Naive thymus-derived CD8-positive, alpha-beta T cell (primary cell): Measurements from ENCODE around the gene RASGEF1B. TPM values are rescaled to one million over a fixed set of nuclear protein-coding genes. Genes with fewer than 3 reads are reported as not detected.
A peak's percentile ranks its signal among the peaks of the same experiment; 100 is the strongest.
"Not testable (repeated sequence)": the region's sequence is repeated elsewhere in the genome, so short reads cannot be mapped to it uniquely, and the experiment has no call there.

Experiments
- ATAC-seq, 2 donors: fragments of 150-1000 bp; cut with Tn5 transposase in 1 of 2; sonication (Bioruptor Pico), chemical (Tn5 transposase) in 1 of 2; 1 replicate in 1 of 2; 2 replicates in 1 of 2; pipeline ENCODE4 v1.10.0; 2021; ENCODE audit warnings: mild to moderate bottlenecking in 2 of 2, moderate library complexity in 2 of 2
- POLR2A ChIA-PET: fragments of 350-600 bp; sonication (Branson Sonifier 250); formaldehyde crosslinking; loops from one replicate; lab custom pipeline; 2021; ENCODE audit warnings: antibody characterized with exemption; lab: Charles Lee
- DNase-seq, 10 donors: peaks; one replicate each; pipeline versions ENCODE4 v3.0.0 to v3.0.0-alpha.2; 2020 to 2022
- H3K27ac Mint-ChIP-seq, 10 donors: one replicate each; pipeline ENCODE4 v1.8.0; 2020 to 2022; ENCODE audit warnings: mild to moderate bottlenecking in 10 of 10, mixed read lengths in 10 of 10, moderate library complexity in 4 of 10, inconsistent platforms in 1 of 10
- H3K27me3 Mint-ChIP-seq, 5 donors: one replicate each; pipeline ENCODE4 v1.8.0; 2021 to 2022; ENCODE audit warnings: mixed read lengths in 5 of 5
- H3K36me3 Mint-ChIP-seq, 3 donors: one replicate each; pipeline ENCODE4 v1.8.0; 2020 to 2022; ENCODE audit warnings: mixed read lengths in 3 of 3, mild to moderate bottlenecking in 2 of 3, inconsistent platforms in 1 of 3
- H3K4me1 Mint-ChIP-seq, 4 donors: one replicate each; pipeline ENCODE4 v1.8.0; 2021 to 2022; ENCODE audit warnings: mixed read lengths in 4 of 4
- H3K4me3 Mint-ChIP-seq, 10 donors: one replicate each; pipeline ENCODE4 v1.8.0; 2020 to 2022; ENCODE audit warnings: mild to moderate bottlenecking in 10 of 10, mixed read lengths in 10 of 10, moderate library complexity in 6 of 10, inconsistent platforms in 1 of 10
- H3K9me3 Mint-ChIP-seq, 9 donors: one replicate each; pipeline ENCODE4 v1.8.0; 2020 to 2022; ENCODE audit warnings: mixed read lengths in 9 of 9, mild to moderate bottlenecking in 3 of 9, inconsistent platforms in 1 of 9, moderate library complexity in 1 of 9
- polyA plus RNA-seq, 3 donors: library from polyadenylated mRNA; unstranded; fragments of 300-500 nt; fragmentation: Illumina TruSeq; gene quantifications; one replicate each; pipeline ENCODE4 v1.2.3, GENCODE V29; 2021
- total RNA-seq, 8 experiments: library from RNA in 2 of 8; stranded (reverse) in 2 of 8; gene quantifications; one replicate each; pipeline ENCODE4 v1.2.3 and lab custom pipeline; 2021 to 2026

Gene RASGEF1B
- total and polyA plus RNA-seq, 5 experiments from 2014 or later, result 6.4 to 14.7 (median 13.6) TPM

- POLR2A ChIA-PET, result no interaction called here
- DNase-seq (no peak), ATAC-seq (peak in 1 of 2 donors; percentile 15)
- Mint-ChIP-seq H3K4me3 (no peak overlapping the region), H3K4me1 (peaks cover 0 to 12% (median 0%) of the 10 kb centered on the region in 4 donors), H3K27me3 (no peaks in the 10 kb centered on the region), H3K27ac (peak overlapping the region in 1 of 10 donors; percentile 27), H3K36me3 (peaks cover 5 to 44% (median 18%) of the 10 kb centered on the region in 3 donors), H3K9me3 (no peaks in the 10 kb centered on the region)
Measured at GRCh38 chr4:81424336-81424735, 47.4 kb downstream of the RASGEF1B start.

DNA sequence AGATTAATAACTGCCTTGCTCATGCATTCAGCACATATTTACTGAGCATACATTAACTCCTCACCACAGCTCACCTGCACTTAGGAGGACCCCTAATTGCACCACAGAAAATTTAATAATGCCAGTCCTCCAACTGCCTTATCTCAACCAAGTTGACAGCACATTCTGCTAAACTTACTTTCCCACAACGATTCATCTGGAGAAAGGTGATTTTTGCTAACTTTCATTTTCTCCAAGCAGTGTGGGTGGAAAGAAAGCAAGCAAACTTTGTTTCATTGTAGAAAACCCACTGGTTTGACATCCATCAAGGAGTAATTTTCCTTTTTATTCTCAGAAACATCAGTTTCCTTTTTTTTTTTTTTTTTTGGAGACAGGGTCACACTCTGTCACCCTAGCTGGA lies 49.1 kb downstream of the RASGEF1B start:
- POLR2A ChIA-PET, result interaction anchor here (0.7 kb wide), 1 partner anchor 426 kb away, joined by 3 read pairs; no protein-coding TSS in a partner anchor
- DNase-seq (no peak), ATAC-seq (no peak)
- no peaks in the 10 kb centered on the region for H3K9me3 Mint-ChIP-seq
- H3K4me3 Mint-ChIP-seq, result no peak overlapping the region
- H3K27ac Mint-ChIP-seq, result peak overlapping the region in 1 of 10 donors; percentile 27
- H3K36me3 Mint-ChIP-seq, result peaks cover 0 to 28% (median 13%) of the 10 kb centered on the region in 3 donors
- H3K4me1 Mint-ChIP-seq, result peaks cover 0 to 12% (median 3%) of the 10 kb centered on the region in 4 donors
- H3K27me3 Mint-ChIP-seq, result no peaks in the 10 kb centered on the region

DNA sequence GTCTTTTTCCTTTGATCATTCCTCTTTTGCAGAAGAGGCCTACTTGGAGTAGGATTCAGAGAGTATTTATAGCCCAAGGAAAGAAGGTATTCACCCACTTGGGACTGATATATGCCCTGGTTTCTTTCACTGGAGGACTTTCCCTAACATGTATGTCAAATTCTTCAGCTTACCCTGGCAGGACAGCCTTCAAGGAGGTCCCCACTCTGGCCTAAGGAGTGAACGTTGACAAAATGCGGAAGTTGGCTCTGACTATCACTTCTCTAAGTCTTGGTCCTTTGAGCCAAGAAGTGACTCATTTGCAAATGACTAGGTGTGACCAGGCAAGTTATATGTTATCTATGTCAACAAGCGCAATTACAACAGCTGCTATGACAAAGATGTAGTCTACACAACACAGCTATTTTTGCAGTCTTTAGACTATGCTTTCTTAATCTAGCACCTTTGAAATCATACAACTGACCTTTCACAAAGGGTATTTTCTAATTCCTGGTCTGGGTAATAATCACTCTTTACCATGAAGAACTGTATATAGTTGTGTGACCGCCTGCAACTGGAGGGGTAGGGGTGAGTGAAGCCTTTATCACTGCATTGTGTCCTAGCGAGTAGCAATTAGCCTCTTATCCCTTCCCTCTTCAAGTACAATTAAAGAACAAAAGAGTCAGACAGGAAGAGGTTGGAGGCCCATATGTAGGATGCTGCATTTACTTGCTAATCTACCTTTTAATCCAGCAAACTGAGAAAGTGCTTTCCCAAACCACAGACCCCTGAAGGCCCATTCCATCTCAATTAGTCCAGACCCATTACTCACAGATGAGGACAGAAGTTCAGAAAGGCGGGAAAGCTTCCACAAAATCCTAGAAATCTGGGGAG lies 50.1 kb downstream of the RASGEF1B start:
- POLR2A ChIA-PET, result no interaction called here
- DNase-seq (peak in 1 of 10 donors; percentile 16), ATAC-seq (peak in 1 of 2 donors; percentile 9)
- no peaks in the 10 kb centered on the region for H3K27me3 Mint-ChIP-seq
- H3K36me3 Mint-ChIP-seq, result peaks cover 0 to 20% (median 10%) of the 10 kb centered on the region in 3 donors
- no peaks in the 10 kb centered on the region for H3K9me3 Mint-ChIP-seq
- H3K4me3 Mint-ChIP-seq, result no peak overlapping the region
- peak overlapping the region in 1 of 10 donors; percentile 4 for H3K27ac Mint-ChIP-seq
- H3K4me1 Mint-ChIP-seq, result peaks cover 0 to 12% (median 3%) of the 10 kb centered on the region in 4 donors

- H3K4me1 Mint-ChIP-seq, result peaks cover 0 to 12% (median 3%) of the 10 kb centered on the region in 4 donors
- H3K4me3 Mint-ChIP-seq, result no peak overlapping the region
- no peaks in the 10 kb centered on the region for H3K27me3 Mint-ChIP-seq
- ATAC-seq (peak in 1 of 2 donors; percentile 11), DNase-seq (no peak)
- POLR2A ChIA-PET, result no interaction called here
- H3K36me3 Mint-ChIP-seq, result no peaks in the 10 kb centered on the region
- H3K9me3 Mint-ChIP-seq, result no peaks in the 10 kb centered on the region
- H3K27ac Mint-ChIP-seq, result peak overlapping the region in 1 of 10 donors; percentile 8
Measured at GRCh38 chr4:81418572-81418971, 53.1 kb downstream of the RASGEF1B start.

DNA sequence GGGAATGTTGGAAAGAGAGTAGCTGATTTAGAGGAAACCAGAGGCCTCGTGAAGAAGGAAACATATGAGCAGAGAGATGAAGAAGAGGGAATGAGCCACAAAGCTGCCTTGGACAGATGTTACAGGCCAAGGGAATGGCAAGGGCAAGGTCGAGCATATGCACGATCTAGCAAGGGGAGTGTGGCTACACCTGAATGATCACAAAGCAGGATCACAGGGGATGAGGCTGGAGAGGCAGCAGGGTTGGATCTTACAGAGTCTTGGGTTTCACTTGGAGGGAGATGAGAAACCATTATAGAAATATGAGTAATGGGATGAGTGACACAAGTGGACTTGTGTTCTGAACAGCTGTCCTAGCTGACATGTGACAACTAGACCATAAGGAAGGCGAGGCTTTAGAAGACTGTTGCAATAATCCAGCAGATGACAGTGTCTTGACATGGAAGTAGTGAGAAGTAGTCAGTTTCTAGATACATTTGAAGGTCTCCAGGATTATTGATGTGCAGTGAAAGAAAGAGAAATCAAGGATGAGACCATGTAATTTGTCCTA lies 58.7 kb downstream of the RASGEF1B start:
- Mint-ChIP-seq H3K4me3 (no peak overlapping the region), H3K4me1 (peaks cover 0 to 5% (median 0%) of the 10 kb centered on the region in 4 donors), H3K27me3 (peaks cover 0 to 4% (median 0%) of the 10 kb centered on the region in 5 donors), H3K27ac (no peak overlapping the region), H3K36me3 (no peaks in the 10 kb centered on the region), H3K9me3 (no peaks in the 10 kb centered on the region)
- DNase-seq (no peak), ATAC-seq (no peak)
- POLR2A ChIA-PET, result no interaction called here

DNA sequence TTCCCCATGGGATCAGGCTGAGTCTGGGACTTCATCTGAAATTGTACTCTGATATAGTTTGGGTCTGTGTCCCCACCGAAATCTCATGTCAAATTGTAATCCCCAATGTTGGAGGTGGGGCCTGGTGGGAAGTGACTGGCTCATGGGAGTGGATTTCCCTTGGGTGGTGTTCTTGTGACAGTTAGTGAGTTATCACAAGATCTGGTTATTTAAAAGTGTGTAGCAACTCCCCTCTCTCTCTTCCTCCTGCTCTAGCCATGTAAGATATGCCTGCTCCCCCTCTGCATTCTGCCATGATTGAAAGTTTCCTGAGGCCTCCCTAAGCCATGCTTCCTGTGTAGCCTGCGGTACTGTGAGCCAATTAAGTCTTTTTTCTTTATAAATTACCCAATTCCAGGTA lies 61.0 kb downstream of the RASGEF1B start:
- peak in 1 of 2 donors; percentile 4 for ATAC-seq

DNA sequence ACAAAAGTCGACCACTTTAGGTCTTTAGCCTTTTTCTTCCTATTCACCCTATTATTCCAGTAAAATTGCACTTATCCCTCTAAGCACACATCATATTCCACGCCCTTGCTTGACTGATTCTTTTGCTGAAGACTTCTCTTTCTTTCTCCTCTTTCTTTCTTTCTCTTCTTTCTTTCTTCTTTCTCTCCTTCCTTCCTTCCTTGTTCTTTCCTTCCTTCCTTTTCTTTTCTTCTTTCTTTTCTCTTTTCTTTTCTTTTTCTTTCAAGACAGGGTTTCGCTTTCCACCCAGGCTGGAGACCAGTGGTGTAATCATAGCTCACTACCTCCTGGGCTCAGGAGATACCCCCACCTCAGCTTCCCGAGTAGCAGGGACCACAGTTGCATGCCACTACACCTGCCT lies 61.9 kb downstream of the RASGEF1B start:
- no peak overlapping the region for H3K4me3 Mint-ChIP-seq
- H3K4me1 Mint-ChIP-seq, result peaks cover 0 to 5% (median 1%) of the 10 kb centered on the region in 4 donors
- no peaks in the 10 kb centered on the region for H3K9me3 Mint-ChIP-seq
- DNase-seq (no peak), ATAC-seq (no peak)
- peaks cover 0 to 4% (median 0%) of the 10 kb centered on the region in 5 donors for H3K27me3 Mint-ChIP-seq
- POLR2A ChIA-PET, result no interaction called here
- H3K27ac Mint-ChIP-seq, result peak overlapping the region in 1 of 10 donors; percentile 51
- H3K36me3 Mint-ChIP-seq, result no peaks in the 10 kb centered on the region

More for the DNA sequence above, 61.0 kb downstream of the RASGEF1B start:
- no peak for DNase-seq
- H3K4me1 Mint-ChIP-seq, result peaks cover 0 to 1% (median under 1%) of the 10 kb centered on the region in 4 donors
- H3K36me3 Mint-ChIP-seq, result no peaks in the 10 kb centered on the region
- no peak overlapping the region for H3K27ac Mint-ChIP-seq
- peaks cover 0 to 4% (median 0%) of the 10 kb centered on the region in 5 donors for H3K27me3 Mint-ChIP-seq
- POLR2A ChIA-PET, result no interaction called here
- no peaks in the 10 kb centered on the region for H3K9me3 Mint-ChIP-seq
- H3K4me3 Mint-ChIP-seq, result no peak overlapping the region

DNA sequence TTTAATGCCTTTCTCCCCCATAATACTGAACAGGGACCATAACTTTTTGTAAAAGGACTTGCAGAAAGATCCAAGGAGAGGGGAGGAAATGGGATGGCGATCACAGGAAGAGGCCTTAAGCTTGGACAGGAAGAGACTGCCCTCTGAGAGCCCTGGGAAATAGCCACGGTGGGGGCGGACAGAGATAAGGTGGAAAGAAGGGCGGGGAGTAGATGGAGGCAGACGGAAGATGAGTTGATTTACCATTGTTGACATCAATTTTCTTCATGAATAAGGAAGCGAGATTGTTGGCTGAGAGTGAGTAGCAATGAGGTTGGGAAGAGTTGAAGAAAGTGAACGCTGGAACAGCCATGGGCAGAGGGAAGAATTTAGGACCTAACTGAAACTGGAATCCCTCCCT lies 63.4 kb downstream of the RASGEF1B start:
- Mint-ChIP-seq H3K27me3 (peaks cover 0 to 4% (median 0%) of the 10 kb centered on the region in 5 donors), H3K9me3 (no peaks in the 10 kb centered on the region), H3K27ac (no peak overlapping the region), H3K4me1 (peaks cover 0 to 5% (median 1%) of the 10 kb centered on the region in 4 donors), H3K4me3 (no peak overlapping the region), H3K36me3 (no peaks in the 10 kb centered on the region)
- POLR2A ChIA-PET, result no interaction called here
- ATAC-seq (no peak), DNase-seq (no peak)

GRCh38 chr4:81407726-81408125 lies 64.0 kb downstream of the RASGEF1B start:
- H3K4me3 Mint-ChIP-seq, result no peak overlapping the region
- no peaks in the 10 kb centered on the region for H3K9me3 Mint-ChIP-seq
- DNase-seq (no peak), ATAC-seq (no peak)
- no peaks in the 10 kb centered on the region for H3K36me3 Mint-ChIP-seq
- peaks cover 0 to 5% (median 1%) of the 10 kb centered on the region in 4 donors for H3K4me1 Mint-ChIP-seq
- H3K27me3 Mint-ChIP-seq, result peaks cover 0 to 4% (median 0%) of the 10 kb centered on the region in 5 donors
- POLR2A ChIA-PET, result no interaction called here
- peak overlapping the region in 1 of 10 donors; percentile 42 for H3K27ac Mint-ChIP-seq

DNA sequence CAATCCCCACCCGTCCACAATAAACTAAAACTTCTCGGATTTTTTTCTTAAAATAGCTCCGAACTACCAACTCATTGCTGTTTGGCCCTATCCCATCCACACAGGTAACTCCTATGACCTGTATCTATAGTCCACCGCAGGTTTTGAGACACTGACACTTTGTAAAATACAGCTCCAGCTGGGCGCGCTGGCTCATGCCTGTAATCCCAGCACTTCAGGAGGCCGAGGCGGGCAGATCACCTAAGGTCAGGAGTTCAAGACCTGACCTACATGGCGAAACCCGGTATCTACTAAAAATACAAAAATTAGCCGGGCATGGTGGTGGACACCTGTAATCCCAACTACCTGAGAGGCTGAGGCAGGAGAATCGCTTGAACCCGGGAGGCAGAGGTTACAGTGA lies 65.2 kb downstream of the RASGEF1B start:
- H3K4me1 Mint-ChIP-seq, H3K27me3 Mint-ChIP-seq, H3K4me3 Mint-ChIP-seq, DNase-seq, POLR2A ChIA-PET, H3K36me3 Mint-ChIP-seq, H3K9me3 Mint-ChIP-seq, ATAC-seq: not testable (repeated sequence)
- H3K27ac Mint-ChIP-seq, result peak overlapping the region in 1 of 10 donors; percentile 34

DNA sequence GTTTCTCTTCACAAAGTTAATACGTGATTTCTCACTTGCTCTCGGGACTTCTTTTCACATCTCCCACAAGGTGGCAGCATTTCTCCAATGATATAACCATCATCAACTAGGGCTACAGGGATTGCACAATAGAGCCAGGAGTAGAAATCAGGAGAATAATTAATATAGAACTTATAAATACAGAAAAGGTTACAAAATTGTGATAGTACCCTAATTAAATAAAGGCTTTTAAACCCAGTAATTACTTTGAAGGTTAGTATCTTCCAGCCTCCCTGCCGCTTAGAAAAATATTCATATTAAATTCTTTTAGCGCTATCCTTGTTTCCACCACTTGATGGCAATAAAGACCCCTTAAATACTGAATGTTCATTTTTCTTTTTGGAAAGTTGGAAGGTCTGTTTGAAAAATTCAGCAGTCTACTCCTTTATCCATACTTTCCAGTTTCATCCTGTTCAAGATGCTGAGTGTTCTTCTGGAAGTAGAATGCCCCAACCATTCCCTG lies 65.8 kb downstream of the RASGEF1B start:
- Mint-ChIP-seq H3K27me3 (peaks cover 0 to 6% (median 0%) of the 10 kb centered on the region in 5 donors), H3K4me3 (peak overlapping the region in 6 of 10 donors; percentile 0 to 34 (median 6)), H3K27ac (peak overlapping the region in 1 of 10 donors; percentile 5), H3K9me3 (no peaks in the 10 kb centered on the region), H3K36me3 (no peaks in the 10 kb centered on the region), H3K4me1 (peaks cover 0 to 5% (median 1%) of the 10 kb centered on the region in 4 donors)
- POLR2A ChIA-PET, result no interaction called here
- DNase-seq, result peak in 8 of 10 donors; percentile 22 to 81 (median 48)
- ATAC-seq, result peak; percentile 78 to 80

DNA sequence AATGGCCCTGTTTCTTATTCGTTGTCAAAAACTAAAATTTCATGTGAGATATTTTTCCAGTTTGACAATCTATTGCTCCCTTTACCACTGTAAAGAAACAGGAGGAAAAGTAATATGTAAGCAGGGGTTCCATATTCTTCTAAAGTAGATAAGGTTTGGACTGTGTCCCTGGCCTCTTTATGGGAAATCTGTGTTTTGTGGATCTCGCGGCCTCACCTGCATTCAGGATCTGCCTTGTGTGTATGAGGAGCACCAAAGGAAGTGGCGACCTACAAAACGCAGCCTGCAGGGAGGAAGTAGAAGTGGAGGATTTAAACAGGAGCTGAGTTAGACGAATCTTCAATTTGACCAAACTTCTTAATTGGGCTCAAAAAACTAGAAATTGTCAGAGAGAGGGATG lies 67.0 kb downstream of the RASGEF1B start:
- Mint-ChIP-seq H3K9me3 (no peaks in the 10 kb centered on the region), H3K27ac (no peak overlapping the region), H3K36me3 (no peaks in the 10 kb centered on the region), H3K27me3 (peaks cover 0 to 6% (median 0%) of the 10 kb centered on the region in 5 donors), H3K4me1 (peaks cover 0 to 5% (median 1%) of the 10 kb centered on the region in 4 donors), H3K4me3 (no peak overlapping the region)
- ATAC-seq (no peak), DNase-seq (no peak)
- POLR2A ChIA-PET, result no interaction called here

GRCh38 chr4:81404294-81404693 lies 67.4 kb downstream of the RASGEF1B start:
- Mint-ChIP-seq H3K9me3 (no peaks in the 10 kb centered on the region), H3K4me1 (peaks cover 0 to 5% (median 1%) of the 10 kb centered on the region in 4 donors), H3K27ac (peak overlapping the region in 1 of 10 donors; percentile 3), H3K27me3 (peaks cover 0 to 6% (median 0%) of the 10 kb centered on the region in 5 donors), H3K36me3 (no peaks in the 10 kb centered on the region), H3K4me3 (no peak overlapping the region)
- POLR2A ChIA-PET, result no interaction called here
- no peak for ATAC-seq
- no peak for DNase-seq
